C4-2B (cell line): ENCODE measurements around the gene RASAL1.

Experiments used
- CTCF ChIP-seq: fragments of 450-650 bp; conservative IDR thresholded peaks from 2 replicates; pipeline ENCODE4 v1.5.1; 2017; ENCODE audit warnings: mild to moderate bottlenecking
- ZFX ChIP-seq: fragments of 450-650 bp; IDR thresholded peaks from 2 replicates; pipeline ENCODE4 v1.6.1; 2017

GRCh38 chr12:113073586-113073985 lies 62.0 kb downstream of the RASAL1 start:
- TF ChIP-seq CTCF (no peak), ZFX (no peak)
